NT2/D1 (cell line): Measurements from ENCODE around the gene NEO1.

Source experiments
- DNase-seq: peaks from one replicate; pipeline ENCODE4 v3.0.0-alpha.2; 2011; ENCODE audit warnings: low read depth, low spot score
- H3K27me3 ChIP-seq: 2 replicates; pipeline ENCODE4 v1.6.0; 2011; ENCODE audit warnings: mild to moderate bottlenecking; ENCODE audit not compliant: insufficient read length, insufficient read depth
- H3K36me3 ChIP-seq: 2 replicates; pipeline ENCODE4 v1.6.1; 2011; ENCODE audit warnings: mild to moderate bottlenecking, low read length, mixed read lengths; ENCODE audit not compliant: insufficient read depth, insufficient read length
- H3K4me1 ChIP-seq: 2 replicates; pipeline ENCODE4 v1.5.1; 2011; ENCODE audit not compliant: insufficient read depth, insufficient read length
- H3K4me3 ChIP-seq: 2 replicates; pipeline ENCODE4 v1.5.1; 2011; ENCODE audit warnings: low read depth; ENCODE audit not compliant: insufficient read length
- H3K9ac ChIP-seq: 2 replicates; pipeline ENCODE4 v1.6.0; 2011; ENCODE audit warnings: low read depth; ENCODE audit not compliant: insufficient read length
- H3K9me3 ChIP-seq: 2 replicates; pipeline ENCODE4 v1.5.1; 2011; ENCODE audit warnings: mild to moderate bottlenecking, low read length; ENCODE audit not compliant: insufficient read depth
- SUZ12 ChIP-seq: IDR thresholded peaks from 2 replicates; pipeline ENCODE4 v1.6.1; 2011; ENCODE audit not compliant: insufficient read length, insufficient read depth; ENCODE audit errors: extremely low read depth
- YY1 ChIP-seq: IDR thresholded peaks from 2 replicates; pipeline ENCODE4 v1.6.1; 2011; ENCODE audit not compliant: insufficient read length, insufficient read depth
- ZNF274 ChIP-seq: IDR thresholded peaks from 2 replicates; pipeline ENCODE4 v1.6.1; 2011; ENCODE audit warnings: mild to moderate bottlenecking, low read depth, low read length

Gene NEO1

GRCh38 chr15:73028831-73029451, 23.3 kb upstream of the NEO1 start:
- TF ChIP-seq ZNF274 (no peak), SUZ12 (no peak)

GRCh38 chr15:73030122-73030679, 22.1 kb upstream of the NEO1 start:
- Histone ChIP-seq H3K4me3 (no peak overlapping the region), H3K9me3 (no peaks in the 10 kb centered on the region), H3K36me3 (no peaks in the 10 kb centered on the region), H3K9ac (no peak overlapping the region), H3K4me1 (no peaks in the 10 kb centered on the region), H3K27me3 (no peaks in the 10 kb centered on the region)
- DNase-seq, result no peak
- TF ChIP-seq ZNF274 (no peak), YY1 (no peak), SUZ12 (no peak)

More at GRCh38 chr15:73028831-73029451, 23.3 kb upstream of the NEO1 start:
- H3K36me3 ChIP-seq, result no peaks in the 10 kb centered on the region
- H3K9ac ChIP-seq, result no peak overlapping the region
- H3K9me3 ChIP-seq, result no peaks in the 10 kb centered on the region
- no peak overlapping the region for H3K4me3 ChIP-seq
- no peak for DNase-seq
- H3K4me1 ChIP-seq, result no peaks in the 10 kb centered on the region
- H3K27me3 ChIP-seq, result peaks cover 2% of the 10 kb centered on the region

GRCh38 chr15:73031648-73032047, 20.6 kb upstream of the NEO1 start:
- Histone ChIP-seq H3K4me3 (no peak overlapping the region), H3K27me3 (no peaks in the 10 kb centered on the region)
- TF ChIP-seq YY1 (no peak), SUZ12 (no peak), ZNF274 (no peak)

GRCh38 chr15:73033611-73034010, 18.7 kb upstream of the NEO1 start:
- no peak for TF ChIP-seq SUZ12
- no peak for TF ChIP-seq YY1
- TF ChIP-seq ZNF274, result no peak
- DNase-seq, result no peak
- Histone ChIP-seq H3K4me1 (no peaks in the 10 kb centered on the region), H3K36me3 (no peaks in the 10 kb centered on the region), H3K27me3 (no peaks in the 10 kb centered on the region), H3K9ac (no peak overlapping the region), H3K9me3 (no peaks in the 10 kb centered on the region), H3K4me3 (no peak overlapping the region)

More at GRCh38 chr15:73031648-73032047, 20.6 kb upstream of the NEO1 start:
- H3K9me3 ChIP-seq, result no peaks in the 10 kb centered on the region
- no peaks in the 10 kb centered on the region for H3K4me1 ChIP-seq
- H3K9ac ChIP-seq, result no peak overlapping the region
- DNase-seq, result no peak
- H3K36me3 ChIP-seq, result no peaks in the 10 kb centered on the region

- H3K9ac ChIP-seq, result no peak overlapping the region
- H3K4me3 ChIP-seq, result no peak overlapping the region
- DNase-seq, result no peak
- TF ChIP-seq YY1 (no peak), SUZ12 (no peak)
- no peaks in the 10 kb centered on the region for H3K36me3 ChIP-seq
- no peaks in the 10 kb centered on the region for H3K4me1 ChIP-seq
- no peaks in the 10 kb centered on the region for H3K27me3 ChIP-seq
- H3K9me3 ChIP-seq, result no peaks in the 10 kb centered on the region
These were observed 18.0 kb upstream of the NEO1 start for GRCh38 chr15:73034221-73034620.

- TF ChIP-seq YY1, result no peak
- no peak for TF ChIP-seq ZNF274
- no peak for TF ChIP-seq SUZ12
- no peaks in the 10 kb centered on the region for H3K4me1 ChIP-seq
- no peak overlapping the region for H3K9ac ChIP-seq
- no peaks in the 10 kb centered on the region for H3K27me3 ChIP-seq
- H3K4me3 ChIP-seq, result no peak overlapping the region
- H3K36me3 ChIP-seq, result no peaks in the 10 kb centered on the region
- DNase-seq, result no peak
- H3K9me3 ChIP-seq, result no peaks in the 10 kb centered on the region
These were observed 17.0 kb upstream of the NEO1 start for GRCh38 chr15:73035221-73035620.

DNA sequence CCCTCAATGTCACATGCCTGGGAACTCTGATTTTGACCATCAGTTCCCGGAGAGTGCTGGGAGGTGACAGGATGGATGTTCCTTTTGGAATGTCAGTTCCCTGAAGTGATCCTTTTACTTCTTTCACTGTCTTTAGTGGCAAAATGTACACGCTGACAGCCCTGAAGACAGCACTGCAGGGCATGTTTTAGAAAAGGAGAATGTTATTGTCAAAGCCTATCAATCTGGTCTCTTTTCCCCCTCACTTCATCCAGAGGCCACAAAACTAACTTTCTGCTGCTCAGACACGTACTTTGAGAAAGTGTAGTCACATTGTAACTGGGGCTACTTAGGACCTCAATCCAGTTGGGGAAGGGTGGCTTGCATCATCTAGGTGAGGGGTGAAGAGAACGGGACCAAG, 14.0 kb upstream of the NEO1 start:
- Histone ChIP-seq H3K4me3 (no peak overlapping the region), H3K36me3 (no peaks in the 10 kb centered on the region), H3K4me1 (no peaks in the 10 kb centered on the region), H3K9ac (no peak overlapping the region), H3K27me3 (no peaks in the 10 kb centered on the region), H3K9me3 (no peaks in the 10 kb centered on the region)
- DNase-seq, result no peak
- no peak for TF ChIP-seq ZNF274
- no peak for TF ChIP-seq SUZ12
- TF ChIP-seq YY1, result no peak
